ENCODE results near the gene RASL10A. TPM values are rescaled to one million over a fixed set of nuclear protein-coding genes. Genes with fewer than 3 reads are reported as not detected.
A peak's percentile ranks its signal among the peaks of the same experiment; 100 is the strongest.

Gene RASL10A
- total RNA-seq, 3 donors from 2014 or later: 1.1 to 2.3 (median 1.4) TPM

GRCh38 chr22:29317827-29318454 lies 2.4 kb upstream of the RASL10A start:
- DNase-seq (peak in 1 of 3 donors; percentile 19), ATAC-seq (no peak)
- intact Hi-C loops (cut with DNase I, micrococcal nuclease): no loop called here
- Histone ChIP-seq H3K9me3 (no peaks in the 10 kb centered on the region), H3K4me1 (ENCODE audit: low read depth) (peaks cover 27% of the 10 kb centered on the region), H3K36me3 (ENCODE audit: low read depth) (no peaks in the 10 kb centered on the region), H3K4me3 (no peak overlapping the region)
- TF ChIP-seq CTCF (IDR thresholded peaks at IDR 0.05): no peak

DNA sequence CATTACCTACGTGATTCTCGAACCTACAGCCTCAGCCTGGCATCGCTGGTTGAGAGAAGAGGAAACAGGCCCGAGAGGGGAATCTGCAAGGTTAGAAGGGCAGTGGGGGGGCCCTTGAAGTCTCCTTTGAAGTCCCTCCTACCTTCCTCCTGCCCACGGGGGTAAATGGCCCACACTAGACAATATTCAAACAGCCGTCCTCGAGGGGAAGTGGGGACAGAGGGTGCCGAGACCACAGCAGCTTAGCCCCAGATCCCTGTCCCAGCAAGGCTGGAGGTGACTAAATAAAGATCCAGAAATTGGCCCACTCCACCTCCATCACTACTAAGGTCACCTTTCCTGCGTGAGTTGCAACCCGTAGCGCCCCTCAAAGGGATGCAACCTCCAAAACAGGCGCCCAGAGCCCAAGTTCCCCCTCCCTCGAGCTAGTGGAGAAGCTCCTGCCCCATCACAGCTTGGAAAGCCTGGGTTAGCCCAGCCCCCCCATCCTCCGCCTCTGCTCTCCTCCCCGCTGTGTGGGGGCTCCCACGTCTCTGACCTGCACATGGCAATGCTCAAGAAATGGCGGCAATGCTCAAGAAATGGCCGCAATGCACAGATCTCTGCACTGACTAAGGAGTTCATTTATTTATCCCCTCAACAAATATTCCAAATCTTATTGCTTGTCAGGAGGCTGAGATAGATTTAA lies 788 bp upstream of the RASL10A start:
- Histone ChIP-seq H3K4me3 (no peak overlapping the region), H3K36me3 (ENCODE audit: low read depth) (no peaks in the 10 kb centered on the region), H3K4me1 (ENCODE audit: low read depth) (peaks cover 33% of the 10 kb centered on the region), H3K9me3 (no peaks in the 10 kb centered on the region)
- ATAC-seq (no peak), DNase-seq (peak in 1 of 3 donors; percentile 36)
- intact Hi-C loops (cut with DNase I, micrococcal nuclease): no loop called here
- no peak for TF ChIP-seq CTCF (IDR thresholded peaks at IDR 0.05)

- peaks cover 49% of the 10 kb centered on the region for H3K4me1 ChIP-seq (ENCODE audit: low read depth)
- ATAC-seq (peak; percentile 16), DNase-seq (peak in 2 of 3 donors; percentile 62 to 65)
- H3K4me3 ChIP-seq: no peak overlapping the region
- no peak for TF ChIP-seq CTCF (IDR thresholded peaks at IDR 0.05)
- intact Hi-C loops (cut with DNase I, micrococcal nuclease): no loop called here
- H3K36me3 ChIP-seq (ENCODE audit: low read depth): no peaks in the 10 kb centered on the region
- H3K9me3 ChIP-seq: no peaks in the 10 kb centered on the region
Measured at GRCh38 chr22:29314537-29315285, 786 bp downstream of the RASL10A start.

- ATAC-seq (peak; percentile 62), DNase-seq (peak; percentile 75 to 78 (median 77))
- H3K4me3 ChIP-seq: no peak overlapping the region
Measured at GRCh38 chr22:29313576-29314466, 1.7 kb downstream of the RASL10A start.

More at GRCh38 chr22:29313576-29314466, 1.7 kb downstream of the RASL10A start:
- no peaks in the 10 kb centered on the region for H3K36me3 ChIP-seq (ENCODE audit: low read depth)
- peaks cover 58% of the 10 kb centered on the region for H3K4me1 ChIP-seq (ENCODE audit: low read depth)
- no peak for TF ChIP-seq CTCF (IDR thresholded peaks at IDR 0.05)
- no peaks in the 10 kb centered on the region for H3K9me3 ChIP-seq
- intact Hi-C loops (cut with DNase I, micrococcal nuclease): no loop called here

Data from mucosa of descending colon (tissue), 3 donors.